GM12891 (cell line): Measurements from ENCODE around the gene ERFE.

Source experiments
- POLR2A ChIP-seq: IDR thresholded peaks from 2 replicates; pipeline ENCODE4 v1.6.1; 2011; ENCODE audit warnings: low read depth, low read length, control low read depth
- POLR2AphosphoS5 ChIP-seq: IDR thresholded peaks from 2 replicates; pipeline ENCODE4 v1.6.1; 2011; ENCODE audit warnings: low read depth, low read length, control low read depth
- SPI1 ChIP-seq: IDR thresholded peaks from 2 replicates; pipeline ENCODE4 v1.6.1; 2011; ENCODE audit warnings: low read depth, low read length, control low read depth
- TAF1 ChIP-seq: IDR thresholded peaks from 2 replicates; pipeline ENCODE4 v1.6.1; 2011; ENCODE audit warnings: low read depth, low read length, control low read depth

DNA sequence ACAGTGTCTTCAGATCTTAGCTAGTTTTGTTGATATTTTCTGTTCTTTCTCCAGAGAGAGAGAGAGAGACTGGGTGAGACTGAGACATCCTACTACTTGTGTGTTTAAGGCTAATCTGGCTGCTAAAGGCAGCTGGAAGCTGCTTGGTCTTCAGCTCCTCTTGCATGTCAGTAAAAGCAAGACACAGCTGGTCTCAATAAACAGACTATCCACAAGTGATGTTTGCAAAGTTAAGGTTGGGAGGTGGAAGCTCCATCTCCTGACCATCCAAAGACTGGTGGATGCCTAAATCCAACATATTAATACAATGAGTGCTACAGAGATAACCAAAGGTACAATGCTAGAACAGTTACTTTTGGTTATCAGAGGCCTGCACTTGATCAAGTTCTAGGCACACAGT is 17.8 kb downstream of the ERFE start:
- TF ChIP-seq POLR2A (no peak), POLR2AphosphoS5 (no peak), TAF1 (no peak), SPI1 (no peak)
